ENCODE measurements around the gene MAP2K5.

The MAP2K5 gene

GRCh38 chr15:67720556-67721175 is 178.2 kb downstream of the MAP2K5 start:
- no peak overlapping the region for H3K4me3 ChIP-seq (ENCODE audit: low read depth, low read length)
- TF ChIP-seq CTCF (IDR thresholded peaks at IDR 0.05; ENCODE audit: low read depth, low read length), result no peak

GRCh38 chr15:67722030-67722817 is 179.7 kb downstream of the MAP2K5 start:
- no peak overlapping the region for H3K4me3 ChIP-seq (ENCODE audit: low read depth, low read length)
- TF ChIP-seq CTCF (IDR thresholded peaks at IDR 0.05; ENCODE audit: low read depth, low read length), result no peak

GRCh38 chr15:67723294-67724024 is 181.0 kb downstream of the MAP2K5 start:
- no peak for TF ChIP-seq CTCF (IDR thresholded peaks at IDR 0.05; ENCODE audit: low read depth, low read length)
- H3K4me3 ChIP-seq (ENCODE audit: low read depth, low read length), result no peak overlapping the region

GRCh38 chr15:67724691-67725375 is 182.3 kb downstream of the MAP2K5 start:
- no peak for TF ChIP-seq CTCF (IDR thresholded peaks at IDR 0.05; ENCODE audit: low read depth, low read length)
- no peak overlapping the region for H3K4me3 ChIP-seq (ENCODE audit: low read depth, low read length)

- no peak for TF ChIP-seq CTCF (IDR thresholded peaks at IDR 0.05; ENCODE audit: low read depth, low read length)
- no peak overlapping the region for H3K4me3 ChIP-seq (ENCODE audit: low read depth, low read length)
Observed at GRCh38 chr15:67730135-67730534, 187.6 kb downstream of the MAP2K5 start.

- no peak overlapping the region for H3K4me3 ChIP-seq (ENCODE audit: low read depth, low read length)
- no peak for TF ChIP-seq CTCF (IDR thresholded peaks at IDR 0.05; ENCODE audit: low read depth, low read length)
Observed at GRCh38 chr15:67731112-67731721, 188.7 kb downstream of the MAP2K5 start.

Measured in WI38 (cell line).